CD4-positive, alpha-beta T cell treated with Interferon gamma for 1 hour (primary cell): Measurements from ENCODE around the gene TRMT112.
"Not testable (repeated sequence)": the region's sequence is repeated elsewhere in the genome, so short reads cannot be mapped to it uniquely, and the experiment has no call there.

ENCODE experiments used
- DNase-seq: peaks from one replicate; pipeline ENCODE4 v3.0.0-alpha.2; 2020

TRMT112 gene

GRCh38 chr11:64327993-64328392, 10.6 kb upstream of the TRMT112 start:
- DNase-seq, result no peak

GRCh38 chr11:64327375-64327774, 10.0 kb upstream of the TRMT112 start:
- no peak for DNase-seq

- no peak for DNase-seq
Observed at GRCh38 chr11:64324692-64325469, 7.5 kb upstream of the TRMT112 start.

- DNase-seq, result not testable (repeated sequence)
Observed at GRCh38 chr11:64323984-64324383, 6.6 kb upstream of the TRMT112 start.

- DNase-seq, result no peak
Observed at GRCh38 chr11:64323373-64323772, 6.0 kb upstream of the TRMT112 start.

- no peak for DNase-seq
Observed at GRCh38 chr11:64322925-64323260, 5.5 kb upstream of the TRMT112 start.

- DNase-seq, result no peak
Observed at GRCh38 chr11:64321533-64321932, 4.2 kb upstream of the TRMT112 start.

GRCh38 chr11:64321026-64321425, 3.7 kb upstream of the TRMT112 start:
- no peak for DNase-seq

- no peak for DNase-seq
Observed at GRCh38 chr11:64320556-64320955, 3.2 kb upstream of the TRMT112 start.

- no peak for DNase-seq
Observed at GRCh38 chr11:64318766-64319761, 1.7 kb upstream of the TRMT112 start.

GRCh38 chr11:64317961-64318765, 804 bp upstream of the TRMT112 start, which contains the start of gene PRDX5:
Gene PRDX5 (plus strand): TSS chr11:64318121. CDS start chr11:64318216, 95 bp downstream.
- DNase-seq, result peak; percentile 98

GRCh38 chr11:64316672-64317324, 561 bp downstream of the TRMT112 start:
- DNase-seq, result peak; percentile 42

- DNase-seq, result not testable (repeated sequence)
Observed at GRCh38 chr11:64315667-64316526, 1.5 kb downstream of the TRMT112 start.

GRCh38 chr11:64314805-64315561, 2.4 kb downstream of the TRMT112 start:
- DNase-seq, result no peak

- DNase-seq, result no peak
Observed at GRCh38 chr11:64314146-64314804, 3.1 kb downstream of the TRMT112 start.

- no peak for DNase-seq
Observed at GRCh38 chr11:64313491-64314145, 3.7 kb downstream of the TRMT112 start.

GRCh38 chr11:64312947-64313346, 4.4 kb downstream of the TRMT112 start:
- DNase-seq, result no peak

- not testable (repeated sequence) for DNase-seq
Observed at GRCh38 chr11:64307795-64308194, 9.6 kb downstream of the TRMT112 start.

GRCh38 chr11:64306876-64307622, 10.3 kb downstream of the TRMT112 start:
- DNase-seq, result no peak
